Stimulated activated CD4-positive, alpha-beta T cell treated with anti-CD3 and anti-CD28 coated beads, Interleukin-15, amount 100 ng/mL, for 48 hours (primary cell): ENCODE data around the gene MEGF11.
A peak's percentile ranks its signal among the peaks of the same experiment; 100 is the strongest.

Experiments
- DNase-seq, 2 donors: peaks; one replicate each; pipeline ENCODE4 v3.0.0-alpha.2; 2020; ENCODE audit warnings: low read depth in 2 of 2

MEGF11 gene

DNA sequence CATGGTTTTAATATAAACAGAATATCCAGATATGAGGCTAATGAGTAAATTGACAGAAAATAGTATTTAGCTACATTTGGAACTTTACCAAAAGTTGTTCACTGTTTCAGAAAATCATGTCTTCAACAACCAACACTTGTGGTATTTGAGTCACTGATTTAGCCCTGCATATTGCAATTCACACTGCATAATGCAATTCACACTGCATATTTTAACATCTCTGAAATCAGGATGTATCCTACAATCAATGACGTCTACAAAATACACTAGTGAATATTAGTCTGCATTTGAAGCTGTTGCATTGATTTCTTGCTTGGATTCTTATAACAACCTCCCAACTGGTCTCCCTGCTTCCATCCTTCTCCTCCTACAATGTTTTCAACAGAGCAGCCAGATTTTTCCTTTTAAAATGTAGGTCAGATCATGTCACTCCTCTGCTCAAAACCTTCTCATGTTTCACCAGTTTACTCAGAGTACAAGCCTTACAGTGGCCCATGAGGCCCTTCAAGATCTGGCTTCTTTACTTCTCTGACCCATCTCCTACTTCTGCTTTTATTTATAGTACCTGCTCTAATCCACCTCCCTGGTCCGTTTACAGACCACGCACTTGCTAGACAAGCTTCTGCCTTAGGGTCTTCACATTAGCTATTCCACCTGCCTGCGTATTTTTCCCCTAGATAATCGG is 395.7 kb downstream of the MEGF11 start:
- DNase-seq = no peak

DNA sequence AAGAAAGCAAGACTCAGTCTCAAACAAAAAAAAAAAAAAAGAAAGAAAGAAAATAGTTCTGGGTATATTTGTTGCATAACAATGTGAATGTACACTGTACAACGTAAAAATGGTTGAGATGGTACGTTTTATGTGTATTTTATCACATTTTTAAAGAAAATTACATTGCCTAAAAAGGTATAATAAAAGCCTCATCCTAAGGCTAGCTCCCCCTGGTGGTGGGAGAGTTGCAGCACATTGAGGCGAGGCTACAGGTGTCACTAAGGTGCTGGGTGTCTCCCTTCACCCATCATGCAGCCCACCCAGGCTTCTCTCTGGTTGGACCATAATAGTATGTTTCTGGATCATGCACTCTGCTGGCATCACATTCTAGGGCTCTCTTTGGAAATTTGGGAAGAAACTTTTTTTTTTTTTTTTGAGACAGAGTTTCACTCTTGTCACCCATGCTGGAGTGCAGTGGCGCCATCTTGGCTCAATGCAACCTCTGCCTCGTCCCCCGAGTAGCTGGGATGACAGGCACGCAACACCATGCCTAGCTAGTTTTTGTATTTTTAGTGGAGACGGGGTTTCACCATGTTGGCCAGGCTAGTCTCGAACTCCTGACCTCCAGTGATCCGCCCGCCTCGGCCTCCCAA is 396.6 kb downstream of the MEGF11 start:
- DNase-seq = peak; percentile 60 to 76

GRCh38 chr15:65851981-65852380 is 401.6 kb downstream of the MEGF11 start:
- no peak for DNase-seq

DNA sequence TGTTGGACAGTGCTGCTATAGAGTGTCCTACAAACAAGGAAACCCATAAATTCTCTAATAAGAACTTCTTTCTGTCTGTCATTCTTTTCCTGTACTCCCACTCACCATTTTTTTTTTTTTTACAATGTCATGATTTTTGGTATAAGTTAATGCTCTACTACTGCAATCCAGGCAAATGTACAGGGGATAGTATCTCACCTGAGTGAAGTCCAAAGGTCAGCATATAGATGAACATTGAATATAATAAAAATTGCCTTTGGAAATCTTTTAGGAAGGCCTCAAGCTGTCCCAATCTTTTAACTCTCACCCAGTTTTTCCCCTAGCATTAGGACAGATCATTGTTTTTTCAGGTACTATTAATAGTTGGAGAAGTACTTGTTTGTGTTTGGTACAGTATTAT is 405.6 kb downstream of the MEGF11 start:
- no peak for DNase-seq

DNA sequence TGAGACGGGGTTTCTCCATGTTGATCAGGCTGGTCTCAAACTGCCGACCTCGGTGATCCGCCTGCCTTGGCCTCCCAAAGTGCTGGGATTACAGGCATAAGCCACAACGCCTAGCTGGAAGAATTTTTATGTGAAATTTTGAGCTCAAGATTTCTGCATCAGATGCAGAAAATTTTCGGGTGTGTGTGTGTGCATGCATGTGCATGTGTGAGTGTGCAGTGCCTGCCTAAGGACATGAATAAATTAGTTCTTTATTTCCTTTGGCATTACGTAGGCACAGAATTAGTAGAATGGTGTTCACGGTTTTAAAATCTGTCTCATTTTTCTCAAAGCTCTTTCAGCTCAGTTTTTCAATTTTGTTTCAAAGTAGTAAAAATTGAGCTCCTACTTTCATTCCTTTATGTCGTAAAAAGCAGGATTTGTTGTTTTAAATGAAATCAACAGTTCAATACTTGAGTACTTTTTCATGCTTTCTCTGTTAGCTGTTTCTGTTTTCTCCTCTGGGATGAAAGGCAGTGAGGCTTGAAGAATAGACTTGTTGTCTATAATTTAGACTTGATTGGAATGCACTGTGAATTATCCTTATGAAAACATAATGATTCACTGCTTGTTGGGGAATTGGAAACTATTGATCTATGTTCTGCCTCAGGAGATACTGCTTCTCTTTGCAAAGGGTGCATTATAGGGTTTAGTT is 407.6 kb downstream of the MEGF11 start:
- no peak for DNase-seq
